GM19025 (cell line): ENCODE data around the gene MTMR1.

Experiments
- ATAC-seq: cut with Tn5 transposase; IDR thresholded peaks from one replicate; pipeline ENCODE4 v1.9.1; 2021; ENCODE audit warnings: mild to moderate bottlenecking, low read depth, moderate library complexity; ENCODE audit not compliant: unreplicated experiment

Gene MTMR1

DNA sequence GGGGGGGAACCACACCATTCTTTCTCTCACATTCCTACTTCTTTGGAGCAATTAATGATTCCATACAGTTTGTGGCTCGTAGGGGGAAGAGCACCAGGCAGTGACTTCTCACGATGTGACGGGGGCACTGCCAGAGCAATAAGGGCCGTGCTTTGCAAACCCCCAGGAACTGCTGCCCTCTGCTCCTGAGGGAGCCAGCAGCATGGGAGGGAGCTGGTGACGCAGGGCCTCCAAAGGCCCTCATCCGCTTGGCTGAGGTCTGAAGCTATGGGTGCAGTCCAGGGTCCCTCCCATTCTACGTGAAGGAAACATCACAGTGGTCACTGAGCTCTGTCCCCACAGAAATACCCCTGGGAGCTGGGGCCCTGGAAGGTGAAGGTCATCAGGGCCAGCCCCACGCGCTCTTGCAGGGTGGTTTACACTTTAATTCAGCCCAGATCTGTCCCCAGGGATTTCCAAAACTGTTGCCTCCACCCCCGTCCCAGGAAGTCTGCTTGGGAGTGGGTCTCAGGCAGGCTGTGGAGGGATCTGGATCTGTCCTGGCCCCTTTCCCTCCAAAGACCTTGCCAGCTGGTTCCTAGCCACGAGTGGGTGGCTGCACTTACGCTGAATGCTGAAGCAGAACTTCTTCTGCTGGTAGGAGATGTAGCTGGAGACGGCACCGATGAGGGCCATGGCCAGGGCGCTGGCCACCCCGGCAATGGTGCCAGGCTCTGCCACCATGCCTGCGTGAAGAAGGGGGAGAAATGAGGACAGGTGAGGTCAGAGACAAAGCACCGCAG lies 82.6 kb downstream of the MTMR1 start:
- ATAC-seq = no peak

DNA sequence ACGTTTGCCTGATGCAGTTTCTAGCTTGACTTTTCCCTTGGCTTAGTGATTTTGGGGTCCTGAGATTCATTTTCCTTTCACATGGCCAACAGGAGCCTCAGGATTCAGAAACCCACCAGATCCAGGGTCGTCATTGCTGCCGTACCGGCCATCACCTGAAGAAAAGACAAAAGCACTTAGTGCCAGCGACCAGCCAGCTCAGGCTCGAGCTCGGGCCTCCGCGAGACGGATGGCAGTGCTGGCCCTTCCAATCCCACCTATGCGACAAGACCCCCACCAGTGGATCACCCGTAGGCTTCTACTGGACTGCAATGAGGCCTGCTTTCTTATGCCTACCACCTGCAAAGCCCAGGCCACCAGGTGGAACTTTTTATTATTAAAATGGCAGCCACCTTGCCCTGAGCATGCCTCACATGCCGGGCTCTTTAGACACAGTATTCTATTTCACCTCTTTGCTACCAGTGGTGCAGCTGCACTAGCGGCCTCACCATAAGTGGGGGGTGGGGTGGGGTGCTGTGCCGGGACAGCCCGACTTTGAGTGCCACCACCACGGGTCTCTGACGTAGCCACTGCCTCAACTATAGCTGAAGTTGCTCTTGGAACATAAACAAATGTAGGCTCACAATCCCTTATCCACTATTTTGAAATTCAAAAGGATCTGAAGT lies 84.3 kb downstream of the MTMR1 start:
- no peak for ATAC-seq

DNA sequence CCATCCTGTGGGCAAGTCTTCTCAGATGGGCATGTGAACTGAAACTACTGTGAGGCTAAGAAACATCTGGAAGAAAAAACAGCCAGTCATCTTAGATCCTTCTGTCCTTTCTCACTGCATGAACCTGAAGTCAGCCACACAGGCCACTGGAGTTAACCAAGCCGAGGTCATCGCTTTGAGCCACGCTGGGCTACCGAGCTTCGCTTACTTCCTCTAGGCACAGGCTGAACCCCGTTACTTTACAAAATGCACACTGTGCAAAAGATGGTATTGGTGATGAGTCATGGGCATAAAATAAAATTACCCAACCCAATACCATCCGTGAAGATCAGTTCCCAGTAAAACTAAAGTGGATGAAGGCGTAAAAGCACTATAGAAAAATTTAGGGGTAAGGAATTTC lies 86.2 kb downstream of the MTMR1 start:
- ATAC-seq = no peak

DNA sequence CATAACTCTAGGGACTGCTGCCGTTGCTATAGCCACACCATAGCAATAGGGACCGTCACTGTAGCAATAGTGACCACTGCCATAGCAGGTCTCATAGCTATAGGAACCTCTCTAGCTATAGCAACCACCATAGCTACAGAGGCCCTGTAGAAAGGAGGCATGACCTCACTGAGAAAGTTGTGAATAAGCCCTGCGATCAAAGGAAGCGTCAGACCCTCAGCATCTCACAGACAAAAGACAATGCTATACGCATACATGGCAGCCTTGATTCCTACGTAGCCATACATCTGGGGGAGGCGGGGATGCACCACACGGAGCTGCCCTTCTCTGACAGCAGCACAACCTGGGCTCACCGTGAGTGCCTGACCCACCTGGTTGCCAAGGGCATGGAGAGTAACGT lies 88.5 kb downstream of the MTMR1 start:
- no peak for ATAC-seq

DNA sequence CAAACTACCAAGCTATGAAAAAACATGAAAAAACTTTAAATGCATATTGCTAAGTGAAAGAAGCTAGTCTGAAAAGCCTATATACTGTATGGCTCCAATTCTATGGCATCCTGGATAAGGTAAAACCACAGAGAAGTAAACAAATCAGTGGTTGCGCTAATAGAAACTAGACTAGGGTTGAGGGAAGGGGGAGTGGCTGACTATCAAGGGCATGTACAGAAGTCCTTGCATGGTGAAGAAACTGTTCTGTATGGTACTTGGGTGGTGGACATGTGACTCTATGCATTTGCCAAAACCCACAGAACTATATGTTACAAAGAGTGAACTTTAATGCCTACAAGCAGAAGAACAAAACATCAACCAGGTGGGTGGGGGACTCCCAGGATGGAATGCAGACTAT lies 96.8 kb downstream of the MTMR1 start:
- no peak for ATAC-seq

DNA sequence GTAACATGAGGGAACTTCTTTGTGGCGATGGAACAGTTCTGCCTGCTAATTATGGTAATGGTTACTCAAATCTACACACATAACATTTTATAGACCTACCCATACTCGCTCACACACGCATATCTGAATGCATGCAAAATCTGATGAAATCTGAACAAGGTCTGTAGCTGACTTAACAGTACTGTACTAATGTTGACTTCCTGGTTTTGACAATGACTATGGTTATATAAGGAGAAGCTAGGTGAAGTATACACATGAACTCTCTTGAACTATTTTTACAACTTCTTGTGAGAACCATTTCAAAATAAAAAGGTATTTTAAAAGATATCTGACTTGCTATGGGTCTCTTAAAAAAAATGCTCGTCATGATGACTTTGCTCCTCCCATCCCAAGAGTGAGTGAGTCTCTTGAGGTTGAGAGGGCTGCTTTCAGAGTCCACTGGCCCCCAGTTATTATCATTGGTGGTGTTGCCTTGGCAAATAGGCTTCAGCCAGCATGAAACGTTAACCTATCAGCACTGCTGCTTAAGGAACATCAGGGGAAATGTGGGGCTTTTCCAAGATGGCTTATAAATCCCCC lies 99.8 kb downstream of the MTMR1 start:
- ATAC-seq = no peak

DNA sequence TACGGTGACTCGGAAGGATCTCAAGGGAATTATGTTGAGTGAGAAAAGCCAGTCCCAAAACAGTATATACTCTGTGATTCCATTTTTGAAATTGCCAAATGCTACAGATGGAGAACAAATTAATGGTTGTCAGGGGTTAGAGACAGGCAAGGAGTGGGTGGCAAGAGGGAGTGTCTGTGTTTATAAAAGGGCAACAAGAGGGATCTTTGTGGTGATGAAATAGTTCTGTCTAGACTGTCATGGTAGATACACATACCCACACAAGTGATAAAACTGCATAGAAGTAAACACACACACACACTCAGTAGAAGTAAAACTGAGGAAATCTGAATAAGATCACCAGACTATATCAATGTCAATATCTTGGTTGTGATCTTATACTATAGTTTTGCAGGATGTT lies 112.5 kb downstream of the MTMR1 start:
- no peak for ATAC-seq

DNA sequence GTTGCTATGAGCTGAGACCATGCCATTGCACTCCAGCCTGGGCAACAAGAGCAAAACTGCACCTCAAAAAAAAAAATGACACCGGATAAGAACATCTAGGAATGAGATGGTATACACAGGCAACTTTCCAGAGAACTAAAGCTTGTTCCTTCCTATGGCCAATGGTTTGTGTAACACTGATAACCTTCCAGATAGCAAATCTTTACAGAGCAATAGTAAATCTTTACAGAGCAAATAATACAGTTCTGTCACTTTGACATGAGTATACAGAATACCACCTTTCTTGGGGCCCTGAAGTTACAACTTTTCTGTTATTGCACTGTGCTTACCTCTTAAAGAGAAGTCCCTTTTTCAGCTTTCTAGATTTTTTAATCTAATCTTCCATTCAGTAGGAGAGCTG lies 113.6 kb downstream of the MTMR1 start:
- ATAC-seq = no peak

DNA sequence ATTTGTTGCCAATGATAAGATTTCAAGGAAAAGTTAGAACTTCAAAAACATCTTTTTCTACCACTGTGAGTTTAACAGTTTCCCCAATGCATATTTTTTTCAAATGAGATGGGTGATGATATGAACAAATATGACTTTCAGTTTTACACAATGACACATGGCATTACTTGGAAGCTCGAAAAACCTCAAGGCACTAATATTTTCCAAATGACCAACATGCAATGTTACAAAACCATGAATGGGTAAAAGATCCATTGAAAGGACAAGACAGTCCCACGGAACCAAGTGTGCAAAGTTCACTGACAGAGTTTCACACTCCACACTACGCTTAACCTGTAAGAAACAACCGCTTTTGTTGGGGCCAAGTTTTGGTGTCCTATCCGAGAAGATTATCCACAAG lies 120.7 kb downstream of the MTMR1 start:
- no peak for ATAC-seq
